Neuronal stem cell (in vitro differentiated cells): ENCODE data around the gene CAPN9.

Source experiments
- DNase-seq: peaks from one replicate; pipeline ENCODE4 v3.0.0-alpha.2; 2013; ENCODE audit warnings: low spot score
- H2AFZ ChIP-seq: one replicate; pipeline ENCODE4 v1.6.1; 2013; ENCODE audit warnings: mild to moderate bottlenecking, low read length, inconsistent platforms
- H2AK5ac ChIP-seq: 2 replicates; pipeline ENCODE4 v1.6.1; 2013; ENCODE audit warnings: low read depth, mild to moderate bottlenecking, inconsistent platforms, low read length, moderate library complexity, mixed read lengths
- H2BK120ac ChIP-seq: 2 replicates; pipeline ENCODE4 v1.6.1; 2013; ENCODE audit warnings: low read depth, mild to moderate bottlenecking, inconsistent platforms, low read length, moderate library complexity, mixed read lengths
- H2BK12ac ChIP-seq: one replicate; pipeline ENCODE4 v1.6.1; 2013; ENCODE audit warnings: low read length, inconsistent platforms
- H2BK15ac ChIP-seq: 2 replicates; pipeline ENCODE4 v1.6.1; 2013; ENCODE audit warnings: mild to moderate bottlenecking, low read length, inconsistent platforms, mixed read lengths
- H2BK5ac ChIP-seq: one replicate; pipeline ENCODE4 v1.6.1; 2013; ENCODE audit warnings: inconsistent platforms, mild to moderate bottlenecking, low read length, moderate library complexity
- H3K14ac ChIP-seq: one replicate; pipeline ENCODE4 v1.6.1; 2013; ENCODE audit warnings: low read length, inconsistent platforms
- H3K18ac ChIP-seq: 2 replicates; pipeline ENCODE4 v1.6.1; 2013; ENCODE audit warnings: low read length, inconsistent platforms
- H3K23ac ChIP-seq: 2 replicates; pipeline ENCODE4 v1.6.1; 2013; ENCODE audit warnings: low read depth, mild to moderate bottlenecking, mixed read lengths, low read length, inconsistent platforms; ENCODE audit not compliant: poor library complexity
- H3K27ac ChIP-seq: replicated peaks from 3 replicates; pipeline ENCODE4 v1.5.1; 2013; ENCODE audit warnings: low read length, inconsistent platforms
- H3K27me3 ChIP-seq, 3 experiments: 2 replicates each; pipeline ENCODE4 v1.6.1; 2013; ENCODE audit warnings: low read length in 3 of 3, mild to moderate bottlenecking in 2 of 3, inconsistent platforms in 1 of 3, low read depth in 1 of 3, mixed read lengths in 1 of 3, moderate library complexity in 1 of 3; ENCODE audit not compliant: control insufficient read depth in 3 of 3, insufficient read depth in 3 of 3
- H3K36me3 ChIP-seq, 2 donors: replicated peaks in 1 of 2; 2 replicates each; pipeline ENCODE4 v1.6.1; 2013; ENCODE audit warnings: low read length in 2 of 2; ENCODE audit not compliant: control insufficient read depth in 2 of 2, insufficient read depth in 2 of 2
- H3K4ac ChIP-seq: 2 replicates; pipeline ENCODE4 v1.6.1; 2013; ENCODE audit warnings: inconsistent platforms, mild to moderate bottlenecking, low read length, moderate library complexity
- H3K4me1 ChIP-seq, 2 donors: 1 replicate in 1 of 2; 2 replicates in 1 of 2; pipeline ENCODE4 v1.6.1; 2013; ENCODE audit warnings: low read length in 2 of 2, low read depth in 1 of 2; ENCODE audit not compliant: control insufficient read depth in 2 of 2, insufficient read depth in 1 of 2
- H3K4me2 ChIP-seq: one replicate; pipeline ENCODE4 v1.6.1; 2013; ENCODE audit warnings: mild to moderate bottlenecking, low read length, inconsistent platforms; ENCODE audit not compliant: insufficient read depth, poor library complexity, severe bottlenecking
- H3K4me3 ChIP-seq, 2 donors: 2 replicates each; pipeline ENCODE4 v1.5.1; 2013; ENCODE audit warnings: low read length in 2 of 2, mild to moderate bottlenecking in 2 of 2, inconsistent platforms in 1 of 2, moderate library complexity in 1 of 2
- H3K79me1 ChIP-seq: one replicate; pipeline ENCODE4 v1.6.1; 2013; ENCODE audit warnings: low read depth, mild to moderate bottlenecking, inconsistent platforms, low read length, moderate library complexity
- H3K9ac ChIP-seq: one replicate; pipeline ENCODE4 v1.6.1; 2013; ENCODE audit warnings: mild to moderate bottlenecking, low read depth, low read length, inconsistent platforms; ENCODE audit not compliant: poor library complexity
- H3K9me3 ChIP-seq, 2 donors: replicated peaks in 1 of 2; 2 replicates each; pipeline versions ENCODE3 to v1.6.1; 2013; ENCODE audit warnings: low read length in 2 of 2, mild to moderate bottlenecking in 2 of 2, inconsistent platforms in 1 of 2, low read depth in 1 of 2, mixed read lengths in 1 of 2, moderate library complexity in 1 of 2; ENCODE audit not compliant: control insufficient read depth in 2 of 2, insufficient read depth in 1 of 2
- H4K8ac ChIP-seq: one replicate; pipeline ENCODE4 v1.6.1; 2013; ENCODE audit warnings: low read depth, mild to moderate bottlenecking, inconsistent platforms, low read length, moderate library complexity
- H4K91ac ChIP-seq: one replicate; pipeline ENCODE4 v1.6.1; 2013; ENCODE audit warnings: low read length, low read depth, mild to moderate bottlenecking, inconsistent platforms; ENCODE audit not compliant: poor library complexity
- WGBS, 2 donors: extraction: QIAGEN DNeasy Blood & Tissue Kit; methylation state at CpG; one replicate each; pipeline ENCODE4 v1.1.7; 2013; ENCODE audit warnings: missing lambda C conversion rate in 2 of 2, mixed read lengths in 1 of 2; ENCODE audit not compliant: insufficient read length in 2 of 2, insufficient replicate concordance in 1 of 2; ENCODE audit errors: extremely low coverage in 2 of 2; 5-methylcytosine and 5-hydroxymethylcytosine counted together

CAPN9 gene

GRCh38 chr1:230750576-230750975 is 3.4 kb downstream of the CAPN9 start:
- peak overlapping the region; percentile 50 for H3K18ac ChIP-seq
- no peaks in the 10 kb centered on the region for H3K9me3 ChIP-seq
- peaks cover 0 to 3% (median 0%) of the 10 kb centered on the region in 3 experiments for H3K27me3 ChIP-seq
- H2BK5ac ChIP-seq: no peak overlapping the region
- no CpG with 5 or more reads among the region's 5 CpGs for WGBS, 2 donors
- no peak for DNase-seq
- H3K23ac ChIP-seq: no peak overlapping the region
- peaks cover 15 to 30% of the 10 kb centered on the region in 2 donors for H3K4me1 ChIP-seq
- peak overlapping the region; percentile 44 for H4K91ac ChIP-seq
- H3K4me2 ChIP-seq: no peak overlapping the region
- H2AFZ ChIP-seq: no peak overlapping the region
- H2AK5ac ChIP-seq: peak overlapping the region; percentile 54
- no peaks in the 10 kb centered on the region for H3K79me1 ChIP-seq
- H3K4me3 ChIP-seq: no peak overlapping the region
- H3K14ac ChIP-seq: no peak overlapping the region
- H3K4ac ChIP-seq: no peak overlapping the region
- H2BK15ac ChIP-seq: peak overlapping the region; percentile 29
- H2BK12ac ChIP-seq: no peak overlapping the region
- no peak overlapping the region for H3K9ac ChIP-seq
- no peak overlapping the region for H4K8ac ChIP-seq
- no peak overlapping the region for H3K27ac ChIP-seq
- H3K36me3 ChIP-seq: no peaks in the 10 kb centered on the region
- no peak overlapping the region for H2BK120ac ChIP-seq

GRCh38 chr1:230750986-230751625 is 3.9 kb downstream of the CAPN9 start:
- Histone ChIP-seq H2AK5ac (peak overlapping the region; percentile 54), H3K4ac (no peak overlapping the region), H2BK5ac (no peak overlapping the region), H3K27ac (no peak overlapping the region), H3K23ac (no peak overlapping the region), H2BK12ac (no peak overlapping the region), H3K4me2 (no peak overlapping the region), H3K14ac (no peak overlapping the region), H3K4me1 (peaks cover 15 to 30% of the 10 kb centered on the region in 2 donors), H3K9me3 (no peaks in the 10 kb centered on the region), H2BK15ac (peak overlapping the region; percentile 29), H3K27me3 (peaks cover 0 to 3% (median 0%) of the 10 kb centered on the region in 3 experiments), H2AFZ (no peak overlapping the region), H4K91ac (no peak overlapping the region), H3K18ac (no peak overlapping the region), H3K4me3 (no peak overlapping the region), H3K9ac (no peak overlapping the region), H4K8ac (no peak overlapping the region), H3K79me1 (no peaks in the 10 kb centered on the region), H3K36me3 (no peaks in the 10 kb centered on the region), H2BK120ac (no peak overlapping the region)
- WGBS, 2 donors: no CpG with 5 or more reads among the region's 6 CpGs
- no peak for DNase-seq

GRCh38 chr1:230752407-230752806 is 5.2 kb downstream of the CAPN9 start:
- Histone ChIP-seq H2AK5ac (peak overlapping the region; percentile 47), H3K4me1 (peaks cover 12 to 30% of the 10 kb centered on the region in 2 donors), H3K18ac (peak overlapping the region; percentile 93), H2AFZ (no peak overlapping the region), H3K79me1 (no peaks in the 10 kb centered on the region), H3K4ac (no peak overlapping the region), H2BK5ac (peak overlapping the region; percentile 10), H3K9ac (no peak overlapping the region), H2BK12ac (no peak overlapping the region), H2BK15ac (peak overlapping the region; percentile 30), H3K14ac (no peak overlapping the region), H4K91ac (no peak overlapping the region), H3K4me3 (no peak overlapping the region), H3K23ac (no peak overlapping the region), H3K9me3 (no peaks in the 10 kb centered on the region), H3K27me3 (peaks cover 0 to 3% (median 0%) of the 10 kb centered on the region in 3 experiments), H3K36me3 (no peaks in the 10 kb centered on the region), H3K4me2 (no peak overlapping the region), H2BK120ac (no peak overlapping the region), H4K8ac (no peak overlapping the region), H3K27ac (no peak overlapping the region)
- DNase-seq: no peak
- no CpG with 5 or more reads among the region's 6 CpGs for WGBS, 2 donors

- Histone ChIP-seq H2BK120ac (no peak overlapping the region), H3K14ac (no peak overlapping the region), H4K91ac (no peak overlapping the region), H3K4ac (no peak overlapping the region), H3K27me3 (peaks cover 0 to 3% (median 0%) of the 10 kb centered on the region in 3 experiments), H3K9ac (no peak overlapping the region), H3K36me3 (no peaks in the 10 kb centered on the region), H3K18ac (peak overlapping the region; percentile 91), H3K4me3 (no peak overlapping the region), H2BK15ac (peak overlapping the region; percentile 30), H2AFZ (peak overlapping the region; percentile 95), H3K4me2 (no peak overlapping the region), H2BK12ac (peak overlapping the region; percentile 43), H3K9me3 (no peaks in the 10 kb centered on the region), H2BK5ac (peak overlapping the region; percentile 70), H3K4me1 (peaks cover 10 to 30% of the 10 kb centered on the region in 2 donors), H3K23ac (no peak overlapping the region), H2AK5ac (peak overlapping the region; percentile 47), H3K27ac (no peak overlapping the region), H3K79me1 (no peaks in the 10 kb centered on the region), H4K8ac (no peak overlapping the region)
- no peak for DNase-seq
- no CpG with 5 or more reads among the region's 5 CpGs for WGBS, 2 donors
These were observed 6.0 kb downstream of the CAPN9 start for GRCh38 chr1:230753191-230753585.
